K562 (cell line): ENCODE measurements around the gene CTSW. TPM values are rescaled to one million over a fixed set of nuclear protein-coding genes. Genes with fewer than 3 reads are reported as not detected.

Source experiments
- ADNP ChIP-seq: fragments of 200-800 bp; sonication (Bioruptor generic); IDR thresholded peaks from 2 replicates; pipeline ENCODE4 v1.6.1; 2016; ENCODE audit warnings: missing genetic modification characterization, missing compliant biosample characterization
- DIDO1 ChIP-seq: fragments of 450-650 bp; IDR thresholded peaks from 2 replicates; pipeline ENCODE4 v1.6.1; 2016; ENCODE audit warnings: low read depth, missing biosample characterization, missing genetic modification characterization
- DLX4 ChIP-seq: fragments of 250-450 bp; sonication (Bioruptor Pico); IDR thresholded peaks from 2 replicates; pipeline ENCODE4 v1.6.1; 2021; ENCODE audit warnings: mild to moderate bottlenecking
- E2F3 ChIP-seq: fragments of 250-450 bp; sonication (Bioruptor Pico); IDR thresholded peaks from 2 replicates; pipeline ENCODE4 v1.4.0; 2020; ENCODE audit warnings: mild to moderate bottlenecking
- HDAC1 ChIP-seq, 2 experiments: fragments of 450-650 bp; IDR thresholded peaks; 2 replicates each; pipeline ENCODE4 v1.6.1; 2016 to 2017; ENCODE audit warnings: inconsistent platforms in 1 of 2, mild to moderate bottlenecking in 1 of 2, moderate library complexity in 1 of 2
- HNRNPH1 ChIP-seq: fragments of 200-400 bp; formaldehyde crosslinking; optimal IDR thresholded peaks from 2 replicates; pipeline ENCODE3; 2017; ENCODE audit warnings: low read depth, mild to moderate bottlenecking, low read length, moderate library complexity
- HNRNPL ChIP-seq: fragments of 200-400 bp; formaldehyde crosslinking; IDR thresholded peaks from 2 replicates; pipeline ENCODE4 v1.6.1; 2017; ENCODE audit warnings: low read depth, mild to moderate bottlenecking, low read length
- IRF9 ChIP-seq: fragments of 450-650 bp; IDR thresholded peaks from 2 replicates; pipeline ENCODE4 v1.6.1; 2016; ENCODE audit warnings: missing biosample characterization, missing genetic modification characterization
- MAFK ChIP-seq: IDR thresholded peaks from 2 replicates; pipeline ENCODE4 v1.6.1; 2011; ENCODE audit warnings: low read length, improper control_type of control experiment
- MITF ChIP-seq: IDR thresholded peaks from 2 replicates; pipeline ENCODE4 v1.6.1; 2014; ENCODE audit warnings: antibody characterized with exemption
- MLX ChIP-seq, 2 experiments: fragments of 450-650 bp in 1 of 2; sonication (generic) in 1 of 2; formaldehyde crosslinking; conservative IDR thresholded peaks; 2 replicates each; pipeline versions ENCODE4 v1.4.0 to v1.8.1; 2020 to 2022; ENCODE audit warnings: mild to moderate bottlenecking in 1 of 2, missing genetic modification reagents in 1 of 2
- SIN3B ChIP-seq: fragments of 450-650 bp; IDR thresholded peaks from 2 replicates; pipeline ENCODE4 v1.6.1; 2017; ENCODE audit warnings: low read depth, mild to moderate bottlenecking, moderate library complexity
- SMAD4 ChIP-seq: fragments of 250-450 bp; sonication (Bioruptor Pico); conservative IDR thresholded peaks from 2 replicates; pipeline ENCODE4 v1.8.0; 2021; ENCODE audit warnings: inconsistent platforms, mild to moderate bottlenecking, moderate library complexity
- TAF7 ChIP-seq: fragments of 450-650 bp; IDR thresholded peaks from 2 replicates; pipeline ENCODE4 v1.6.1; 2016; ENCODE audit warnings: missing genetic modification characterization, missing compliant biosample characterization
- TARDBP ChIP-seq: fragments of 450-650 bp; IDR thresholded peaks from 2 replicates; pipeline ENCODE4 v1.6.1; 2016
- TEAD2 ChIP-seq: fragments of 450-650 bp; IDR thresholded peaks from 2 replicates; pipeline ENCODE4 v1.6.1; 2016; ENCODE audit warnings: missing genetic modification characterization, control low read depth, missing compliant biosample characterization
- ZBTB8A ChIP-seq: fragments of 450-650 bp; IDR thresholded peaks from 2 replicates; pipeline ENCODE4 v1.6.1; 2018; ENCODE audit warnings: mild to moderate bottlenecking, moderate library complexity; ENCODE audit not compliant: partially characterized antibody
- ZFX ChIP-seq: sonication (generic); formaldehyde crosslinking; IDR thresholded peaks from 2 replicates; pipeline ENCODE4 v1.8.0; 2022; ENCODE audit warnings: mild to moderate bottlenecking, missing genetic modification reagents, moderate library complexity
- ZNF398 ChIP-seq: fragments of 250-450 bp; sonication (Bioruptor Pico); IDR thresholded peaks from 2 replicates; pipeline ENCODE4 v1.8.0; 2021; ENCODE audit warnings: moderate library complexity, mild to moderate bottlenecking, inconsistent platforms
- ZNF586 ChIP-seq: fragments of 450-650 bp; formaldehyde crosslinking; conservative IDR thresholded peaks from 2 replicates; pipeline ENCODE4 v1.4.0; 2020; ENCODE audit warnings: mild to moderate bottlenecking, moderate library complexity
- polyA plus RNA-seq, 8 experiments: library from polyadenylated mRNA; depleted of rRNA in 4 of 8; stranded (reverse) in 5 of 8; unstranded in 3 of 8; fragments of >200 nt; fragmentation: Nextera tagmentation in 2 of 8; fragmentation: Illumina TruSeq in 1 of 8; extraction: Ambion mirVana in 2 of 8; extraction: Trizol in 1 of 8; gene quantifications; 2 replicates each; pipeline versions ENCODE4 v1.2.1 to v1.2.3, GENCODE V29; 2011 to 2014; ENCODE audit warnings: inconsistent platforms in 1 of 8, missing spikeins in 1 of 8
- total RNA-seq, 7 experiments: library from RNA; depleted of rRNA in 6 of 7; stranded (reverse); fragments of >200 nt in 6 of 7; fragmentation: Illumina TruSeq in 2 of 7; extraction: Trizol in 2 of 7; gene quantifications; 2 replicates each; pipeline versions ENCODE4 v1.2.1 to v1.2.3, GENCODE V29; 2011 to 2021; ENCODE audit warnings: low replicate concordance in 1 of 7

CTSW gene
- total and polyA plus RNA-seq, 9 of the 15 experiments (the other 6 are each of a cell fraction or from before 2014, with no cell fraction given) = 0.04 TPM; not detected in 8

- TF ChIP-seq MLX (CRISPR knock-in tag; conservative IDR thresholded peaks at IDR 0.05) (0 out of 4 replicates have a peak, but pooled peaks of 1 of the 2 experiments have one; percentile 66), TARDBP (no peak), SMAD4 (peak; percentile 62; the same call in 1 of the 2 replicates), TAF7 (tag) (peak; percentile 62), E2F3 (CRISPR knock-in tag) (peak; percentile 66), ZNF586 (CRISPR knock-in tag) (no peak), MAFK (0 out of 2 replicates have a peak, but pooled peaks have one; percentile 2), HNRNPL (no peak), HNRNPH1 (no peak), IRF9 (tag) (no peak), ZBTB8A (no peak), ADNP (tag) (no peak), DIDO1 (no peak), MITF (no peak), DLX4 (CRISPR knock-in tag) (no peak), HDAC1 (IDR thresholded peaks at IDR 0.05) (peak in 1 of 2 experiments; percentile 23; a peak in 2 of 4 replicates), ZFX (CRISPR knock-in tag) (peak; percentile 48; the same call in 1 of the 2 replicates), TEAD2 (no peak), SIN3B (peak; percentile 78), ZNF398 (CRISPR knock-in tag) (no peak)
Measured at GRCh38 chr11:65857853-65858680, 21.6 kb upstream of the CTSW start, which contains the start of gene CFL1 (continued).
